Motor neuron (in vitro differentiated cells): ENCODE measurements around the gene STX3. TPM values are rescaled to one million over a fixed set of nuclear protein-coding genes. Genes with fewer than 3 reads are reported as not detected.

Source experiments
- ATAC-seq, 8 experiments: fragments of 200-7000 bp; cut with Tn5 transposase; replicated peaks in 6 of 8; 2 replicates each; pipeline ENCODE4 v1.8.0; 2021; ENCODE audit warnings: mild to moderate bottlenecking in 8 of 8, moderate library complexity in 8 of 8
- H3K27ac ChIP-seq, 2 donors: fragments of 250-450 bp; sonication (Bioruptor Pico); 2 replicates each; pipeline ENCODE4 v1.9.0; 2021; ENCODE audit warnings: antibody characterized with exemption in 2 of 2, mild to moderate bottlenecking in 2 of 2, moderate library complexity in 1 of 2
- H3K4me1 ChIP-seq, 2 donors: fragments of 250-450 bp; sonication (Bioruptor Pico); replicated peaks in 1 of 2; 2 replicates each; pipeline ENCODE4 v1.6.1; 2021; ENCODE audit warnings: antibody characterized with exemption in 2 of 2, mild to moderate bottlenecking in 2 of 2, moderate library complexity in 1 of 2
- H3K4me3 ChIP-seq, 5 donors: fragments of 250-450 bp; sonication (Bioruptor Pico); 2 replicates each; pipeline ENCODE4 v1.9.0; 2021; ENCODE audit warnings: antibody characterized with exemption in 5 of 5, mild to moderate bottlenecking in 5 of 5, moderate library complexity in 4 of 5
- WGBS, 10 experiments: fragments of 450-650 bp; shearing (Covaris generic); methylation state at CpG; one replicate each; pipeline ENCODE4 v1.0.0; 2022; 5-methylcytosine and 5-hydroxymethylcytosine counted together
- in situ Hi-C, 9 experiments: fragments of 400-800 bp; cut with MboI; loops; one replicate each; pipeline ENCODE4 v1.15.0; 2021; ENCODE audit warnings: low sequenced_read_pairs in 9 of 9, low pct_unique_long_range_greater_than_20kb in 2 of 9; ENCODE audit not compliant: unreplicated experiment in 9 of 9
- total RNA-seq, 8 experiments: library from RNA; unstranded; fragments of 300-600 nt; gene quantifications; 2 replicates each; pipeline versions ENCODE4 v1.2.3 to v1.2.4, GENCODE V29; 2022

Gene STX3
- total RNA-seq: 10 to 100 TPM in 6 of 8 experiments, 1 to 10 TPM in 2; 5.7 to 21.4 (median 13.4) TPM

DNA sequence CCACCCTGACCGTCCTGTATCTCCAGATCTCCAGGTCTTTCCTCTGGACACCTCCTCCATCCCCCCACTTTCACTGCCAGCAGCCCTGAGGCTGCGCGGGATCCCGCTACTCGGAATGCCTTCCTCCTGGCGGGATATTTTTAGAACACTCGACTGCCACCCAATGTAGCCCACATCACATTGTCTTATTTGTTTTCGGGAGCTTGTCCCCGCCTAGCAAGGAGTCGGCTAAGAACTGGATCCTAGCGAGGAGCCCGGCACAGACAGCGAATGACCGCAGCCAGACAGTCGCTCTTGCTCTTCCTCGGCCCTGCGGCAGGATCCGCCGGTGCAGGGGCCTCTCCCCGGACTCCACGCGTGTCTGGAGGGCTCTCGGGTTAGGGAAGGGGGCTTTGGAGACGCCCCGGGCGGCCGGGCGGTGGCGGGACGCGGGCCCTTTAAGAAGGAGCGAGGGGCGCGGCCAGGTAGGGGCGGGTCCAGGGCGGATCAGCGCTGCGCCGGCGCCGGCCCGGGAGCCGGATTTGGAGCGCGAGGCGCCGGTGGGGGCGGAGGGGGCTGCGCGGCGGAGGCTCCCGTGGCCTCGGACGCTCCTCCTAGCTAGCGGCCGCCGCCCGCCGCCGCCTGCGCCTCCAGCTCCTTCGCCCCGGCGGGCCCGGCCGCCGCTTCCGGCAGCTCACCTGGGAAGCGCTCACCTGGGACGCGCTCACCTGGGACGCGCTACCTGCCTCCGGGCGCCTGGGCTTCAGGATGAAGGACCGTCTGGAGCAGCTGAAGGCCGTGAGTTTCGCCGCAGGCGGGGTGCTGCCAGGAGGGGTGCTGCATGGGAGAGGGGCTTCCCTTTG lies at the start of gene STX3:
Gene STX3, plus strand, starts transcription at position 518 of the 842 bp plus-strand sequence. Its CDS starts 230 bp downstream, at position 748.
- Histone ChIP-seq H3K4me3 (peak within 1 kb of the TSS; percentile 64 to 91 (median 73)), H3K4me1 (peaks cover 4 to 9% of the 10 kb centered on the region in 2 donors), H3K27ac (peak within 1 kb of the TSS; percentile 13 to 75)
- 0% methylated on average over 1 to 15 of the region's 80 CpGs; no CpG with 5 or more reads in 5 of the 10 experiments for WGBS, 10 experiments
- in situ Hi-C loops: loop anchor here in 1 of 9 experiments (10.0 kb wide), 1 partner anchor 50 kb away; no protein-coding TSS in a partner anchor
- peak; percentile 62 to 88 (median 84) for ATAC-seq

DNA sequence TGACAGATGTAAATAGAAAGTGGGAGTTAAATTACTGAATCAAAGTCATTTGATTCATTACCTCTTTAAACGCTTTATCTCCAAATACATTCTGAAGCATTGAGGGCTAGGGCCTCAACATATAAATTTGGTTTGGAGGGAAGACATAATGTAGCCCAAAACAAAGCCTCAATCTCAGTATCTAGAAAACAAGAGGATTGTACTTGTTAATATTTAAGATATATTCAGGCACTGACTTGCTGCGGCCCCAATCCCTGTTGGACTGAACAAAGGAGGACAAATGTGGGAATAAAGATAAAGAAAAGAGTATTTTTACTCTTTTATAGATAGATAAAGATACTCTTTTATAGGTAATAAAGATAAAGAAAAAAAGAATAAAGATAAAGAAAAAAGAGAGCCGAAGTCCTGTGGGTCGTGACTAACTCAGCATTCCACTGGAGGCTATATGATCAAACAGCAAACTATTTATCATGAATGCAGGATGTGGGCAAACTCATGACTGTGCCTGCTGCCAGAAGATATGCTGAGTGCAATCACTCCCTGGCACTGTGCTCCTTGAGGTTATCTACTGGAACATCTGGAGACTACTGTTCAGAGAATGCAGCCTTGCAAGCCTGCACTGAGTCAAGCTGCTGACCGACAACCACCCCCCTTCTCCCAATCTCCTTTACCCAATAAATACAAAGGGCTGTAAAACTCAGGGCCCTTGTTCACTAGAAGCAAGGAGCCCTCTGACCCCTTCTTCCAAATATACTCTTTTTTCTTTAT lies 48.5 kb upstream of the STX3 start:
- no peak for ATAC-seq

DNA sequence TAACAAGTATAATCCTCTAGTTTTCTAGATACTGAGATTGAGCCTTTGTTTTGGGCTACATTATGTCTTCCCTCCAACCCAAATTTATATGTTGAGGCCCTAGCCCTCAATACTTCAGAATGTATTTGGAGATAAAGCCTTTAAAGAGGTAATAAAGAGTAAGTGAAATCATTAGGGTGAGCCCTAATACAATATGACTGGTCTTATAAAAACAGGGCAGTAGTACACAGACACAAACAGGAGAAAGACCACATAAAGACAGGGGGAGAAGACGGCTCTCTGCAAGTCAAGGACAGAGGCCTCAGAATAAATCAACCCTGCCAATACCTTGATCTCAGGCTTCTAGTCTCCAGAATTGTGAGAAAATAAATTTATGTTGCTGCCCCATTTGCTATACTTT lies 47.8 kb upstream of the STX3 start:
- no peak for ATAC-seq
- WGBS, 10 experiments: 0 to 50% (median 17%) methylated on average over 1 of the region's 1 CpG; no CpG with 5 or more reads in 6 of the 10 experiments
- no peak overlapping the region for H3K4me3 ChIP-seq
- in situ Hi-C loops: no loop called here
- no peak overlapping the region for H3K27ac ChIP-seq
- no peaks in the 10 kb centered on the region for H3K4me1 ChIP-seq

More for the DNA sequence above, 48.5 kb upstream of the STX3 start:
- 31 to 93% (median 62%) methylated on average over 2 to 5 of the region's 5 CpGs for WGBS, 10 experiments
- Histone ChIP-seq H3K4me1 (no peaks in the 10 kb centered on the region), H3K27ac (no peak overlapping the region), H3K4me3 (no peak overlapping the region)
- in situ Hi-C loops: no loop called here

DNA sequence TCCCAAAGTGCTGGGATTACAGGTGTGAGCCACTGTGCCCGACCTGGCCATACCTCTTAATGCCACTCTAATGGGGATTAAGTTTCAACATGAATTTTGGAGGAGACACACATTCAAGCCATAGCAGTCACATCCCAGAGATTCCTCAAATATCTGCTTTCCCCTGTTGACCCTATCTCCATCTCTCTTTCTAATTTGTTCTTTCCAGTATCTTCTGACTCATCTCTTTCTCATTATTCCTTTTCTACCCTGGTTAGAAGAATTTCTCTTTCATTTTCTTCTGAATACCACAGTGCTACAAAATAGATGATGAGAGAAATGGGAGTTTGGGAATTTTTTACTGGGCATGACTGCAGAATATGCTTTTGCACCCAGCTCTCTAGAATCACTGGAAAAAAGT lies 46.6 kb upstream of the STX3 start:
- 0 to 63% (median 47%) methylated on average over 1 of the region's 1 CpG; no CpG with 5 or more reads in 4 of the 10 experiments for WGBS, 10 experiments
- no peak overlapping the region for H3K4me3 ChIP-seq
- in situ Hi-C loops: no loop called here
- H3K27ac ChIP-seq: no peak overlapping the region
- no peaks in the 10 kb centered on the region for H3K4me1 ChIP-seq
- ATAC-seq: no peak

DNA sequence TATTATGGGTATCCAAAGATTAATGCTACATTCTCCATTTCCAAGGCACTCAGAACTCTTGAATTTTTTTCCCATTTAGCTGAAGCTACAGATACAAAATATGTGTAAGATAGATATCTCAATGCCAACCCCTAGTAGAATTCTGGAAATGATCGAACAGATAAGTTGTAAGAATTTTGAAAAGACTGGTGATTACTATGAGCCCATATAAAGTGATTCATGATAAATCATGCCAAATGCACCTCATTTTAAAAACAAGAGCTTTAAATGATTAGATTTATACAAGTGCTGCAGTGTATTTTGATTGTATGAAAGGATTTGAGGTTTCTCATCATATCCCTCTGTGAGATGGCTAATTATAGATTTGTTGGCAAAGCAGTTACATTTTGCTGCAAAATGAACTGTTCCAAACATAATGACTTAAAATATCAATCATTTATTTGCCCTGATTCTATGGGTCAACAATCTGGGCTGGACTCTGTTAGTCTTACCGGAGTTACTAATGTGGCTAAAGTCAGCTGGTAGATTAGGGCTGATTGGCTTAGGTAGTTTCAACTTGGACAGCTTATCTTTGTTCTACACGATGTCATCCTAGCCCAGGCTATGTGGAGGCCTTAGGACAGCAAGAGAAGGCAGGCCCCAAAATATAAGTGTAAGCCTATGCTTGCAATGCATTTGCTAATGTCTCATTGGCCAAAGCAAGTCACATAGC lies 44.9 kb upstream of the STX3 start:
- ATAC-seq: no peak
- 61 to 100% (median 88%) methylated on average over 1 to 3 of the region's 3 CpGs; no CpG with 5 or more reads in 3 of the 10 experiments for whole genome bisulfite sequencing, 10 experiments
- in situ Hi-C loops: no loop called here
- no peak overlapping the region for H3K27ac ChIP-seq
- H3K4me1 ChIP-seq: no peaks in the 10 kb centered on the region
- H3K4me3 ChIP-seq: no peak overlapping the region

DNA sequence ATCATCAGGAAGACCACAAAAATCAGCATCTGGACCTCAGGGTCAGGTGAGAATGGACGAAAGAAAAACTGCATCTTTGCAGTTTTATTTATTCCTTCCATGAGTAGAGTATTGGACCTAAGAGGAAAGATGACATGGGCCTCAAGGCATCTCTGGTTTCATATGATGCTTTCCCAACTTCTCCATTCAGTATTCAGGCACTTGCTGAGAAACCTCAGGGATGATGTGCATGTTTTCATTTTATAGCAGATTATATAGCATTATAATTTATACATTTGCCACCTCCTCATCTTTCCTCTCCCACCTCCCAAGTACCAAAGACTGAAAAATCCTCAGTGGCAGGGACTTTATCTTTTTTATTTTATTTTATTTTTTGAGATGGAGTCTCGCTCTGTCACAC lies 41.4 kb upstream of the STX3 start, which contains the start of gene OR10V1:
Gene OR10V1, minus strand, starts transcription at position 101 of the 400 bp plus-strand sequence. Its CDS starts 0 bp downstream, at position 101.
- no peak for ATAC-seq
- no peaks in the 10 kb centered on the region for H3K4me1 ChIP-seq
- no peak within 1 kb of the TSS for H3K27ac ChIP-seq
- WGBS, 10 experiments: 17 to 100% (median 67%) methylated on average over 1 to 2 of the region's 2 CpGs; no CpG with 5 or more reads in 3 of the 10 experiments
- H3K4me3 ChIP-seq: no peak within 1 kb of the TSS
- in situ Hi-C loops: no loop called here

DNA sequence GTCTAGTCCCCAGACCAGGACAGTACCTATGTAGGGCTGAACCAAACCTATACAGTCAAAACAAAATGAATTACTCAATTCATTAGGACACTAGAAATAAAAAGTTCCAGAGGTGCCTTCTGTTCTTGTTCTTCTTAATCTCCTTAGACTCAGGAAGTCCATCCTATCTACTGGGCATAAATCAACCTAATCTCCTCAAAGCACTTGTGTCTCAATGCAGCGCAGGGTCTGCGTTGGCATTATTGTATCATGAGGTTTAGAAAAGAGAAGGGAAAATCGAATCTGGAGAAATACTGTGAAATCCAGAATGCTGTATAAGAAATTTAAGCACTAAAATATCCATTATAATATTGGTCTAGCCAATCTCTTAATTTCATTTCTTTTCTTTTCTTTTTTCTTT lies 39.1 kb upstream of the STX3 start:
- ATAC-seq: no peak
- WGBS, 10 experiments: 0 to 92% (median 67%) methylated on average over 2 to 3 of the region's 3 CpGs; no CpG with 5 or more reads in 2 of the 10 experiments
- no peaks in the 10 kb centered on the region for H3K4me1 ChIP-seq
- in situ Hi-C loops: no loop called here
- no peak overlapping the region for H3K27ac ChIP-seq
- H3K4me3 ChIP-seq: no peak overlapping the region

DNA sequence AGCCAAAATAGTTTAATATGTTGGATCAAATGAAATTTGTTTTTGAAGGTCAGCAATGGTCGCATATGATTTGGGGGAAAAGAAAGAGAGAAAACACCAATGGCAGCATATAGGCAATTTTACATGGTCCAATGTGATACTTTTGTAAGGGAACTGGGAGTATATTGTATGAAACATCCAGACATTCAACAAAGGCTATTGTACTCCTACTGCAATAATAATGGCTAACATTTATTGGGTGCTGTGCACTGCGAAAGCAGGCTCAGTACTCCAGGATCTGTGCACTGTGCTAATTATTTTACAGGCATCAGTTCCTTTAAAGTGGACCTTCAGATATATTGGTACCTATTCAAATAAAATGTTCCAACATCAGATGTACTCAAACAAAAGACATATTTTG lies 35.6 kb upstream of the STX3 start:
- in situ Hi-C loops: no loop called here
- Histone ChIP-seq H3K4me1 (no peaks in the 10 kb centered on the region), H3K4me3 (no peak overlapping the region), H3K27ac (no peak overlapping the region)
- WGBS, 10 experiments: 30 to 100% (median 80%) methylated on average over 1 to 2 of the region's 2 CpGs; no CpG with 5 or more reads in 1 of the 10 experiments
- ATAC-seq: no peak

DNA sequence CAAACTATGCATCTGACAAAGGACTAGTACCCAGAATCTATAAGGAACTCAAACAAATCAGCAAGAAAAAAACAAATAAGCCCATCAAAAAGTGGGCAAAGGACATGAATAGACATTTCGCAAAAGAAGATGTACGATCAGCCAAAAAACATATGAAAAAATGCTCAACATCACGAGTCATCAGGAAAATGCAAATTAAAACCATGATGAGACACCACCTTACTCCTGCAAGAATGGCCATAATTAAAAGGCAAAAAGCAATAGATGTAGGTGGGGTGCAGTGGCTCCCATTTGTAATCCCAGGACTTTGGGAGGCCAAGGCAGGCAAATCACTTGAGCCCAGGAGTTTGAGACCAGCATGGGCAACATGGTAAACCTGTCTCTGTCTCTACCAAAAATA lies 31.1 kb upstream of the STX3 start:
- 2 to 100% (median 68%) methylated on average over 1 to 3 of the region's 3 CpGs for WGBS, 10 experiments
- in situ Hi-C loops: no loop called here
- ATAC-seq: peak in 2 of 8 experiments; percentile 28 to 69

DNA sequence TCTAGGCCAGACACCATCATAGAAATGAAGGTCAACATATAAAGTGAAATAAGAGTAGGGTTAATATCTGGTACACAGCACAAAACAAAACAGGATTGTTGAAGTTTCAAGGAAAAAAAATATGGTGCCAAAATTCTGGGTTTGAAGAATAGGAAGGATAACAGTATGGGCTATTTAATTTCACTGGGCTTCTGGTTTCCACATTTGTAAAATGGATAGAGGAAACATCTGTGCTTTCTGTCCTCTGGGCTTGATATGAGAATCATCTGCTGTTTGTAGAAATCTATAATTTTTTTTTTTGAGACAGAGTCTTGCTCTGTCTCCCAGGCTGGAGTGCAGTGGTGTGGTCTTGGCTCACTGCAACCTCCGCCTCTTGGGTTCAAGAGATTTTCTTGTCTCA lies 27.8 kb upstream of the STX3 start:
- Histone ChIP-seq H3K4me1 (no peaks in the 10 kb centered on the region), H3K27ac (no peak overlapping the region), H3K4me3 (no peak overlapping the region)
- WGBS, 10 experiments: 33 to 100% (median 89%) methylated on average over 1 of the region's 1 CpG; no CpG with 5 or more reads in 7 of the 10 experiments
- in situ Hi-C loops: no loop called here
- no peak for ATAC-seq

More for the DNA sequence above, 31.1 kb upstream of the STX3 start:
- Histone ChIP-seq H3K4me3 (no peak overlapping the region), H3K27ac (no peak overlapping the region), H3K4me1 (no peaks in the 10 kb centered on the region)

DNA sequence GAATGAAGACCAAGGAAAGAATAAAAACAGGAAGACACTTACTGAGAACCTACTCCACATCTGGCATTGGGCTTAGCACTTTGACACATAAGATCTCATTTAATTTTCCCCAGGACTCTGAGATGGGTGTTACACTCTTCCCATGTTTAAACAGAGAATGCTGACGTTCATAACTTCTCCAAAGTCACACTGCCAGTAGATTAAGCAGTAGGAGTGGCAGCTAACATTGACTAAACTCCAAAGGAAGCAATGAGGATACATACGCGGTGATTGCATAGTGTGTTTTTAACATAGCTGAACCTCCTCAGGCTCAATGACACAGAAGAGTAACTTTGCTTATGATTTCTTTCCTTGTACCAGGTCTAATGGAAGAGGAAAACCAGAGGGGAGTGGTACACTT lies 27.0 kb upstream of the STX3 start:
- no peaks in the 10 kb centered on the region for H3K4me1 ChIP-seq
- H3K4me3 ChIP-seq: no peak overlapping the region
- WGBS, 10 experiments: 0 to 100% (median 60%) methylated on average over 1 to 3 of the region's 3 CpGs; no CpG with 5 or more reads in 2 of the 10 experiments
- ATAC-seq: peak in 2 of 8 experiments; percentile 80 to 91
- no peak overlapping the region for H3K27ac ChIP-seq
- in situ Hi-C loops: no loop called here

DNA sequence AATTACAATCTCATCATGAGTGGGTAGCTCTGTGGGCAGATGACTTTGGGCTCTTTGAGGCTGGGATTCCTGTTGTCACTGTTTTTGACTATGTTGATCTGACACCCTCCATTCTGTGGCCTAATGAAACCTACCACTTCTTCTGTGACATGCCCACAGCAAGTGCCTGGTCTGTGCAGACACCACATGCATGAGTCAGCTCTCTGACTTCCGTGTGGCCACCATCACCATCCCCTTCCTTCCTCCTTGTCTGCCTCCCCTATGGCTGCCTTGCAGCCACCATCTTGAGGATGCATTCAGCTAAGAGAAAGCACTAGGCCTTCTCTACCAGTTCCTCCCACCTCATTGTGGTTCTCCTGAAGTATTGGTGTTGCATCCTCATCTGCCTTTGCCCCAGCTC lies 26.3 kb upstream of the STX3 start:
- 20 to 83% methylated on average over 1 of the region's 1 CpG; no CpG with 5 or more reads in 8 of the 10 experiments for WGBS, 10 experiments
- no peak overlapping the region for H3K27ac ChIP-seq
- ATAC-seq: no peak
- in situ Hi-C loops: no loop called here
- H3K4me1 ChIP-seq: no peaks in the 10 kb centered on the region
- H3K4me3 ChIP-seq: no peak overlapping the region
